HG02588 (cell line): ENCODE measurements around the gene OSBPL3.
A peak's percentile ranks its signal among the peaks of the same experiment; 100 is the strongest.
"Not testable (repeated sequence)": the region's sequence is repeated elsewhere in the genome, so short reads cannot be mapped to it uniquely, and the experiment has no call there.

ENCODE experiments used
- ATAC-seq: cut with Tn5 transposase; IDR thresholded peaks from one replicate; pipeline ENCODE4 v1.9.1; 2021; ENCODE audit warnings: mild to moderate bottlenecking, moderate library complexity; ENCODE audit not compliant: unreplicated experiment

OSBPL3 gene

DNA sequence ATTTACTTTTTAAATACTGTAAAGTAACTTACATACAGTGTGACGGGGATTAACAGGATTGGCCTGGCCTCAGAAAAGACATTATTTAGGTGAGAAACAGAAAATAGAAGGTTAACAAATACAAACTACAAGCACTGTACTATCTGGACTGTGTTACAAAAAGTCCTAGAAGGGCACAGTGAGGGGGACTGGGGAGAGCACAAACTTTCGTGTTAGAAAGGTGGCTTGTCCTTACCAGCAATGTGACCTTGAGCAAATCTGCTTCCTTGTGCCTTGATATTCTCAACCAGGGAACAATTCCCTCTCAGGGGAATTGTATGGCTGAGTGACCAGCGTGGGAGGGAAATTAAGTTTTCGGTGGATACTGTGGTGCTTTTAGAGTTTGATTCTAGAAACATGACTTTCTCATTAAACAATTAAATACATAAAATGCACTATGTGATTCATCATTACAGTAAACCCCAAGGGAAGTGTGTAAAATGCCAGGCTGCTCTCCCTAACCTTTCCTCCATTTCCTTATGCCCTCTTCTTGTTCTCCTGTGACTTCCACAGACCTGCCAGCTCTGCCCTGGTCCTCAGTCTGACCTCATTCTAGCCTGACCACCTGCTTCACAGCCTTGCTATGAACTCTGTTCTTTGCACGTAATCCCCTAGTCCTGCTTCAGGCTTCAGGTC is 57.7 kb downstream of the OSBPL3 start:
- ATAC-seq = no peak

DNA sequence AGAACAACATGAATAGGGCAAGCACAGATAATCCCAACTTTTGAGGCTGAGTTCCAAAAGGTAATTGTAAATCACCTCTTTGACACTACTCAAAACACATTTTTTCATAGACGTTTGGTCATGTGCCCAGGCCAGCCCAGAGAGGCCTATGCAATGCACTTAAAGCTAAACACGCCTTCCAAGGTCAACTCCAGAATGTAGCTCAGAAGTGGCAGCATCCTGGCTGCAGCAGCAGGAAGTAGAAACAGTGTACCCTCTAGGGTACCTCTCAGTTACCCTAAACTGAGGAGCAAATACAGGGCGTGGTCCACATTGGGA is 58.7 kb downstream of the OSBPL3 start:
- ATAC-seq = no peak

DNA sequence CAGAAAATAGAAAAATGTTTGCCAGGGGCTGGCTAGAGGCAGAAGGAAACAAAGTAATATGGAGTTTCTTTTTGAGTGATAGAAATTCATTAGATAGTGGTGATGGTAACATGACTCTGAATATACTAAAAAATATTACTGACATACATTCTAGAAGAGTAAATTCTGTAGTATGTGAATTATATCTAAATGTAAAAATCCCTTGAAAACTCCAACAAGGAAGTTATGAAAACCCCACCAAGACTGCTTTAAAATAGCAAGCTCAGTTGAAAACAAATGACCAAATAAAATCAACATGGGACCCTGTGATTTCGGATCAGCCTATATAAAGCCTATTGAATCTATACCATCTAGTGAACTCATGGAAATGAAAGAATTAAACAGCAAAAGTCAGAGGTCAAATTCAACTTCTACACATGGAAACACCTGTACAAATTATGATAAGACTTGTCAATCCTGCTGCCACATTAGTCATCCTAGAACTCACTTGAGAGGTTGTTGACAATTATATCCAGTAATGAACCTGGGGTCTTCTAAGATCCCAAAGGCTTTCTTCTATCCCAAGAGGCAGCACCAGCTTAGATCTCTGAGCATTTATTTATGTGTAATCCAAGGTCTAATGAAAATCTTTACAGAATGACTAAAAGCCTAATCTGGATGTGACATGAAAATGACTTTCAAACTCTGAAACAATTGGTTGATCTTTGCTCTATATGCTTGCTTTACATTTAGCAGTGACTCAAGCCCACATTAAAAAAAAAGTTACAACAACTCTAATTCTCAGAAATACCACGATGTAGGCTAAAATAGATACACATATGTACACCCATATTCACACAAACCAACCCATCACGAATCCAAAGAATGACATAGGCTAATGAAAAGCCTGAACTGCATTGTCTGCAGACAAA is 59.3 kb downstream of the OSBPL3 start:
- no peak for ATAC-seq

DNA sequence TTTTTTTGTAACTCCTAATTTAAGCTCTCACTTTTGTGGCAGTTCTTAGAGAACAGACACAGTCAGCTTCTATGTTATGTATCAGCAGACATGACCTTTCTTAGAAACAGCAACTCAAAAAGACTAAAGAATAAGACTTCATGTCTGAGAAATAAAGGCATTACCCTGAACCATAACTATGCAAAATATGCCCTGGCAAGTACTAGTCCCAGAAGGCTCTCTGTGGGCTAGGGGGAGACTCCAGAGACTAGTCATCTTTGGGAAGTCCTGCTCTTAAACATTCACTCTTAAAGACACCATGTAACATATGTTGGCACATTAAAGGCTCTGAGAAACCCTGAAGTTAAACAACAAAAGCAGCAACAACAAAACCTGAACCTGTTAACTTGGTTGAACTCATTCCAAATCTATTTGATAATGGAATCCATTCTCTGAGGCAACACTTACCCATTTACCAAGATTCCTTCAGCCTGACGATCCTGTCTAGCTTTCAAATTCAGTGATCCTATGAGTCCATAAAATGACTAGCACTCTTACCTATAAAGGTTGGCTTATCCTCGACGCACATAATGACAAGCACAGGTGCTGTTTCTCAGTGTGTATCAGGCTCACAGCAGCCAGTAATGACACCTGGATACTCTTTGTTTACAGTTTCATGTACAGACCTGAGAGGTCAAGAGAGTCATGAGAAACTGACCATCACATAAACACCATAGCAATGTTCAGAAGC is 62.3 kb downstream of the OSBPL3 start:
- peak; percentile 50 for ATAC-seq

DNA sequence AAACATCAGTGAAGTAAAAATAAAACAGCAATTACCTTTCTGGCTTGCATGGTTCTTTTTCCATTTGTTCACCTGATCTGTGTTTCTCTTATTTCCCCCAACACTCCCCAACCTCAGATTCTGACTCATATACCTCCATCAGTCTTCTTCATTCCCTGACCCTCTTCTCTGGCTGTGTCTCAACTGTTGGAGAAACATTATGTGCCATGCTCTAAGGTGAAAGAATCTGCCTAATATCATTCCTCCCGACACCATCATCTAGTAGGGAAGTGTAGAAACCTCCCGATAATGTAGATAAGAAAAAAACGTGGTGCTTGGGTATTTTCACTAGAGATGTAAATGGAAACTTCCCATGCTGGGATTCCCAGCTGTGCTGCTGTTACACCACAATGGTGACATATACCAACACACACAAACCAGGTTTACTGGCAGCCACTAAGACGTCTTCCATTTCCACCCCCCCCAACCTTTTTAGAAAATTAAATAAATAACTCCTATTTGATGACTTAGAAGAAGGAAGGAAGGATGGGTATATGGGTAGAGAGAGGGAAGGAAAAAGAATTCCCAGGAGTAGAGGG is 63.4 kb downstream of the OSBPL3 start:
- ATAC-seq = no peak

DNA sequence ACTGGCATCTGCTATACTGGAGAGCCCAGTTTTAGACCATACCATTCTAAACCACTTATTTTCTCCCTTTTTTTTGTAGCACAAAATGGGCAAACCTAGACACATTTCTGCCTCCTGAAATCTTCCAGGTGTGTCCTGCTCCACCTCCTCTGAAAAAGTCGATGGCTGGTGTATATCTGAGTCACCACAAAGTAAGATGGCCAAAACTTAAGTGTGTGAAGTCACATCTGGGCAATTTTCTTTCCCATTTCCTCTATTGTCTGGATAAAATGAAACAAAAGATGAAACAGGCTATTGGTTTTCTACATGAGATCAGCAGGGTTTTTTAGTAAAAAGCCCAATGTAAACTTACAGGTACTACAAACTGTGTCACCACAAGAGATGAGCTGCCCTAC is 65.5 kb downstream of the OSBPL3 start:
- ATAC-seq = no peak

DNA sequence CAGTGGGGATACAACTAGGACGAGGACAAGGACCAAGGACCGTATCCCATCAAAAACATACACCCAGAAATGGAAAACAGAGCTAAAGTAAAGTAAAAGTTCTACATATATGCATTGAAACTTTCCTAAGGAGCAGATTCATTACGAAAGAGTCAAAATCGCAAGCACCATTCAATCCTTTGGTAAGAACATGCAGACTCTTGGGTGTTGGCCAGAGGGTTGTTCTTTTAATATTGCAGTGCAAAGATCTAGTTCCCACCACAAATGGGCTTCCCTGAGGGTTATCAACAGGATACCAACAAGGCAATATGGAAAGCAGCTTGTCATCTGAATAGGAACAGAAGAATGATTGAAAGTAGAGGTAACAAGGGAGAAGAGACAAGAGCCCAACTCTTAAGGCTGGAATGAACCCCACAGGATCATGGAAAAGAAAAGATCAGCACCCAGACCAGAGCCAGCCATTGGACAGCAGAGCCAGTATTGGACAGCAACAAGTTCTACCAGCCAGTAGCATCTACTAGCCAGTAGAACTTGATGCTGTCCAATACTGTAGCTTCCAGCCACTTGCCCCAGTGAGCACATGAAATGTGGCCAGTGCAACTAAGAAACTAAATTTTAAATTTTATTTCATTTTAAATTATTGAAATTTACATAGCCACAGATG is 66.0 kb downstream of the OSBPL3 start:
- no peak for ATAC-seq

DNA sequence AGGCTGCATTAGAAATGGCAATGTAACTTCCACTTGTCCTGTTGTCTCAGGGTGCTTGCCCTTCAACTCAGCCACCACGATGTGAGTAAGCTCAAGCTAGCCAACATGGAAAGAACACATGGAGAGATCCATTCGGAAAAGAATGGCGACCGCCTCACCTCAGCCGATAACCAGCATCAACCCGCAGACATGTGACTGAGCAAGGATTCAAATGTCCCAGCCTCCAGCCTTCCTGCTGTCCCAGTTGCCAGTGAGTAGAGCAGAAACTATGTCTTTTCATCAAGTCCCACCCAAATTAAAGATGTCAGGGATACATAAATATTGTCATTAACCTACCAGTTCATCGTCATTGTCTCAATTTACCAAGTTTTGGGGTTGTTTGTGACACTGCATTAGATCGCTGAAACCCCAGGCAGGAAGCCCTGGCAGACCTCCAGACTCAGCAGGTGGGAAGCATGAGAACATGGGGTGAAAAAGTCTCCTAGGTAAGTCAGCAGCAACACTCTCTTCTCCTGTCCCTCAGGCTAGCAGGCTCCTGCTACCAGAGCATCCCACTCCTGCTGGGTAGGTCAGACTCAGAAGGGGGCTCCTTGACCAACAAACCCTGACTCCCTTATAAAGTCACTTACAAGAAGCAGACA is 67.0 kb downstream of the OSBPL3 start:
- ATAC-seq = no peak

DNA sequence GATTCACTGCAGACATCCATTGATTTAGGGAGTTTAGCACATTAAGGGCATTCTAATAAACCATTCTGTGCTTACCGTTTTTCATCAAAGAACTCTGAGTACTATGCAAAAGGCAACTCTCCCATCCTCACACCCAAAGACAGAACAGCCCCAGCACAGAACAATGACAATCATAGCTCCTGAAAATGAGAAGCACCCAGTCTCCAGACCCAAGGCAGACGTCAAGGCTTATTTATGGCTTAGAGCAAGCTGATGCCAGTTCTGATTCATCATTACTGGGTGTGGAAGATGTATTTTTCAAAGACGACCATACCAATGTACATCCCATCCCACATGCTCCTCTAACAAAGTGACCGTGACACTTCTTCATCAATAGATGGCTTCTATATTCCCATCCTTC is 67.6 kb downstream of the OSBPL3 start:
- ATAC-seq = no peak

DNA sequence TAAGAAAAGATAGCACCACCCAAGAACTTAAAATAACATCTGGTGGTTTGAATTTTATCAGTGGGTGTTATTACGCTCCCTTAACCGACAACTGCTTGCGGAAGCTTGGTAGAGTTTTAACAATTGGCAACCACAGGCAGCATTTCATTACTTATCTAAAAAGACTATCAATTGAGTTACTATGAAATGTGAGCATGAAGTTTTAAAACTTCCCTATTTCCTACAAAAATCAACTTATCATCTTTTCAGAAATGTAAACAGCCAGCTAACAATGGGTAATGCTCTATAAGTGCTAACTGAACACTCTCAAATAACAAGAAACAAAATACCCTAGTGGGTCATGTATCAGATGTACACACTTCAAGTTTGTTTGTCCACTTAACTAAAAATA is 68.8 kb downstream of the OSBPL3 start:
- ATAC-seq = no peak

DNA sequence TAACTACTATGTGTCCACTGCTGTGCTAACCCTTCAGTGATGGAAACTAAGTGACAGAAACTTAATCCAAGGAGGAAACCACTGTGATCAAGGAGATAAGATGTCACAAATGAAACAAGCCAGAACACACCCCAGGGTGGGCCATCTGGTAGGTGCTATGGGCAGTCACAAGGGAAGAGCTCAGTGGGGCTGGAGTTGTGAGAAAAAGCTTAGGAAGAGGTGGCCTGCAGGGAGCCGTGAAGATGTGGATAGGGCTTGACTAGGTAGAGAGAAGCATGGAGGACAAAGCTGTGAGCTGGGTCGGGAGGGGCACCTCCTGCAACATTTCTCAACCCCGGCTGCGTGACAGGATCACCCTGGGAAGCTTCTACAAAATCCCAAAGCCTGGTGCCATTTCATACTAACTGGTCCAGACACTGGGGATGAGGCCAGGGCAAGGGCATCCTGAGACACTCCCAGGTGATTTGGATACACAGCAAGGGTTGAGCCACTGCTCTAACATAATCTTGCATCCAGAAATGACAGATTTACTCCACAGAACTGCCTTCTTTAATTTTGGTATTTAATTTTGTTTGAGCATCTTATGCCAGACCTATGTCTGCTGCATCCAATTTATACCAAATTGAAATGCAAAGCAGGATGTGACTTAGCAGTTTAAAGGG is 69.3 kb downstream of the OSBPL3 start:
- ATAC-seq = no peak

DNA sequence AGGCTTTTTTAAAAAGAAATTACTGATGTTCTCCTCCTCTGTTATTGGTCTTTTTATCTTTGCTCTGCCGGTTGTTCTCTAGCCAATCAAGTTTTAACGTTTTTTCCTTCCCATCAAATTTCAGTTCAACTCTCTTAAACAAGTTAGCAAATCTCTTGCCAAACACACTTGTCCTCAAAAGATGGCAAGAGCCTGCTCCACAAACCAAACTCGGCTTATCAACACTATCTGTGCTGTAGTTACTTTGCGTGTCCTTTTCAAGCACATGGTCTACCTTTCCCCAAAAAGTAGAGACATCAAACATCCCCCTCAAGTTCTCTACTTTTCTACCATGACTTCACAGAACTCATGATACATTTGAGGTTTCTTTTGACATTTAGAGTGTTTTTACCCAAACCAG is 71.3 kb downstream of the OSBPL3 start:
- no peak for ATAC-seq

DNA sequence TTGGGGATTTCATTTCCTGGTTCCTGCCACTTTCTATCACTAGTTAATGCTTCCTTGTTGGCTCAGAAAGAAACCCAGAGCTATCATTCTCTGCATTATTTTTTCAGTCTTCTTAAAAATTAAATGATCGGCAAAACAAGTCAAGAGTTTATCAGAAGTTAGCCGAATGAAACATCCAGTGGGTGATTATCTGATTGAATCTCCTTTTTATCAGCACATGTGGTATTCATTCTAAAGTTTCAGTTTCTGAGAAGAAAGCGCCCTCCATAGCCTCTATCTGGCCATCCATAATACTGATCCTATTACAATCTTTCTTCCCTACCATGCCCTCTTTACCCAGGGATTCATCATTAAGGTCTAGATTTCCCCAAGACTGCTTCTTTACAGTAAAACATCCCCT is 71.8 kb downstream of the OSBPL3 start:
- ATAC-seq = no peak

DNA sequence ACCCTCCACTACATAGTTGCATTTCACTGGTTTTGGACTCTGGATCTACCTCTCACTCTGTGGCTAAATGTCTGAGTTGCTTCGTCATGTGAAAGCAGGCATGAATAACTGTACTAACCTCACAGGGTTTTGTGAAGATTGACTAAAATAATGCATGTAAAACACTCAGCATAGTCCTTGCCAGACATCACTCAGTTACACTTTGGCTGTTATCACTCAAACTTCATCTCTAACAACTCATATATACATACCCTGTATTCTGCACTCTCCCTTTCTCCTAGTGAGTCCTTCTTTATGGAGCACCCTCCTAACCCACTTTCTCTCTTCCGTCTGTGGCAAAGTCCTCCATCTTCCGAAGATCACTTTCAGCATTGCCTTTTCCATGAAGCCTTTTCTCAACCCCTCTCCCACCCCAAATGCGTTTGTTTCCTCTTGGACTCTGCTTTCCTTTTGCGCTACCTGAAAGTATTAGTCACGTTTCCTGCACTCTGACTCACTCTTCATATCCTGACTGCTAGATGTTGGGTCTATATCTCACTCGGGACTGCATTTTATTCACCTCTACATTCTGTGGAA is 72.6 kb downstream of the OSBPL3 start:
- peak; percentile 51 for ATAC-seq

DNA sequence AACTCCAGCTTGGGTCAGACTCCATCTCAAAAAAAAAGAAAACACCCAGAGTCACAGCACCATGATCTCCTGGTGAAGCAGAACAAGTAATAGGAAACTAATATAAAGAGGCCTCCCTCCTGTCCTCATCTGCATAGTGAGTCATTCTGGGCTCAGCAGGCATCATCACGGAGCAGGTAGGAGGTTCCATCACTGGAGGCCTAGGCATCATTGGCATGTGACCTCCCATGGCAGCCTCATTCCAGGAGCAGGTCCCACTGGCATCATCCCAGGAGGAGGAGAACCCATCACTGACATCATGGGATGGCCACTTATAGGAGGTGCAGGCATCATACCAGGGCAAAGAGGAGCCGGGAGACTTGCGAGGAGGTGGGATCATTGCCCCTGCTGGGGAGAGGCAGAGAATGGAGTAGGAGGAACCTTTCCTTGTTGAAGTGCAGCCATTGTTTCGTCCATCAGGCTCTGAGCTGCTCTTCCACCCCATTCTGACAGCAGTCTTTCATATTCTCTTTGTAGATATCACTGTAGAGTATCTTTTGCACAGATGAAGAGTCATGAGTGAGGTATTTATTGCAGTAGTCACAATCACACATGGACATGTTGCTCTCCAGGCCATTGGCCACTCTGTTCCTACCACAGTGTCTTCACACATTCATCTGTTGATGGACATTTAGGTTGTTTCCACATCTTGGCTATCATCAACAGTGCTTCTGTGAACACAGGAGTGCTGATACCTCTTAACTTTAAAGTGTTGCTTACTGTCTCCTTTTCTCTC is 73.8 kb downstream of the OSBPL3 start:
- no peak for ATAC-seq

DNA sequence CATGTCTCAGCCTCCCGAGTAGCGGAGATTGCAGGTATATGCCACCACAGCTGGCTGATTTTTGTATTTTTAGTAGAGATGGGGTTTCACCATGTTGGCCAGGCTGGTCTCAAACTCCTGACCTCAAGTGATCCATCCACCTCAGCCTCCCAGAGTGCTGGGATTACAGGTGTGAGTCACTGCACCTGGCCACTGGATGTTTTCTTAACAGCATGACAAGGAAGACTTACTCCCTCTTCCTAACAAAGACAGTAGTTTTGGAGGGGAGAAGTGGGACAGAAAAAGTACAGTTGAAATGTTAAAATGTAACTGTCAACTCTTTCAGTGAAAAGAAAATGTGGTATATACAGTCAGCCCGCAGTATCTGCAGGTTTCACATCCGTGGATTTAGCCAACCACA is 76.0 kb downstream of the OSBPL3 start:
- not testable (repeated sequence) for ATAC-seq

DNA sequence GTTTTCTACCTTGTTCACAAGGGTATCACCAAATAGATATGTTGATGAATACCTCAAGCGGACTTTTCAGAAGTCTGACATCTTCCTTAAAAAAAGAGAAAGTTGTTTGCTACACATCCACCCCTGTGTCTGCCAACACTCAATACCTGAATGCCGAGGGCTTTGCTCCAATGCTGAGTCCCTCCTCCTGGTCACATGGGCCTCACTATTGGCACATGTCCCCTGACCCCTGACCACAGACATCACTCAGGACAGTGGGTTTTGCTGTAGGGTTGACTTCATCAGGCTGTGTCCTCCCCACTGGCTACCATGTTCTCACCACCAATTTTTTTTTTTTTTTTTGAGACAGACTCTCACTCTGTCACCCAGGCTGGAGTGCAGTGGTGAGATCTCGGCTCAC is 76.4 kb downstream of the OSBPL3 start:
- ATAC-seq = no peak

DNA sequence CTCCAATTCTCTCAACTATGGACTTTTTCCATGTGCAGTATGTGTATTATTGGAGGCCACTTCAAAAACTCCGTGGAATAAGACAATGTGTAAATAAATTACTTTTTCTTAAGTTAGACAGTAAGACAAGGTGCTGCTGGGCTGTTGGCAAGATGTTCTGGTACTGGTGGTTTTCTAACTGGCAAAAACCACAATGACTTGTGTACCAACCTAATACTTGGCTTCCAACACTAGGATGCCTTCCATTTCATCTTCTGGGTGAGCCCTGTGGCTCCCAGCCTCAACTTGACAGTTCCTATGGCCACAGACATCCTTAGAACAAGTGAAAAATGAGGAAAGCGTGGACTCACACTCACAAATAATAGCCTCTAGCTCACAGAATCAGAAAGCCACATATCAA is 77.0 kb downstream of the OSBPL3 start:
- no peak for ATAC-seq

DNA sequence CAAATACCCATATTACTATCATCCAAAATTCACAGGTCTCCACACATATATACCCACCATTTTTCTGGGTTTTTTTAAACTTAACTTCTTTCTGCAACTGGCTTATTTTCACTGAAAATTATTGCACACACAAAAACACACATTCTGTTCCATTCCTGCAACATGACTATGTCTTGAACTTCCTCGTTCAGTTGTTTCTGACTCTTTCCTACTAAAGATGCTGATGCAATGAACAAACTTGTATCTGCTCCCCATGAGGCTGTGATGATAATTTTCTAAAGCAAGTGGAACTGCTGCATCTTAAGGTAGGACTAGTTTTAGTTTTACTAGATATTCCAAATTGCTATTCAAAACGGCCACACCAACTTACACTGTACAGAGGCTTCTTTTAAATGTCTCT is 77.7 kb downstream of the OSBPL3 start:
- no peak for ATAC-seq
